NCI-H82 (cell line): ENCODE measurements around the gene POP4.

Experiments
- DNase-seq: peaks from one replicate; lab custom pipeline; 2025; lab: John Stamatoyannopoulos, UW

POP4 gene

DNA sequence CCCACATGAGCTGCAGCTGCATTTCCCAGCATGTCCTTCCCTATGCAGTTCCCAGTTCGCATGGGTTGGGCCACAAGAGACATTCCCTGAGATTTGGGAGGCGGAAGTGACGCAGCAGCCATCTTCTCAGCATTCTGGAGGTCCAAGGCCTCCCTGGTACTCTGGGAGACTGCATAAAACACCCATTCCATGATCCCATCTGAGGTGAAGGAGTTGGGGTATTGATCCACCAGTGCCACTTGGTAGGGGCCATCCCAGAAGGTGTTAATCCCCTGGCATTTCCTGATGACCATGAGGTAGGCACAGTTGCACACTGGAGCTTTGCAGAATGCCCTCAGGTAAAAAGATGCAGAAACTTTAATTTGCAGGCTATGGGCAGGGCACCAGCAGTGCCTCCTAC, 25.4 kb downstream of the POP4 start:
- DNase-seq: no peak

DNA sequence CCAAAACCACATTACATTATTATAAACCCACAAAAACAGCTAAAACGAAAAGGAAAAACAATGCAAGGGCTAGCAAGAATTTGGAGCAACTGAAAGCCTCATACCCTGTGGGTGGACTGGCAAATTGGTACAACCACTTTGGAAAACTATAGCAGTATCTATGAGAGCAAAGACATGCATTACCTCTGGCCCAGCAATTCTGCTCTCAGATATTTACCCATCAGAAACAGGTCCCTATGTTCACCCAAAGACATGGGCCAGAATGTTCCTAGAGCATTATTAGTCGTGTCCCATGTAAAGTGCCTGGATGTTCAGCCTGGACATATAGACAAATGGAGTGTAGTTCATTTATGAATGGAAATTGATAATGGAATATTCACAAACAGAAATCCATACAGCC, 27.9 kb downstream of the POP4 start:
- DNase-seq: no peak

DNA sequence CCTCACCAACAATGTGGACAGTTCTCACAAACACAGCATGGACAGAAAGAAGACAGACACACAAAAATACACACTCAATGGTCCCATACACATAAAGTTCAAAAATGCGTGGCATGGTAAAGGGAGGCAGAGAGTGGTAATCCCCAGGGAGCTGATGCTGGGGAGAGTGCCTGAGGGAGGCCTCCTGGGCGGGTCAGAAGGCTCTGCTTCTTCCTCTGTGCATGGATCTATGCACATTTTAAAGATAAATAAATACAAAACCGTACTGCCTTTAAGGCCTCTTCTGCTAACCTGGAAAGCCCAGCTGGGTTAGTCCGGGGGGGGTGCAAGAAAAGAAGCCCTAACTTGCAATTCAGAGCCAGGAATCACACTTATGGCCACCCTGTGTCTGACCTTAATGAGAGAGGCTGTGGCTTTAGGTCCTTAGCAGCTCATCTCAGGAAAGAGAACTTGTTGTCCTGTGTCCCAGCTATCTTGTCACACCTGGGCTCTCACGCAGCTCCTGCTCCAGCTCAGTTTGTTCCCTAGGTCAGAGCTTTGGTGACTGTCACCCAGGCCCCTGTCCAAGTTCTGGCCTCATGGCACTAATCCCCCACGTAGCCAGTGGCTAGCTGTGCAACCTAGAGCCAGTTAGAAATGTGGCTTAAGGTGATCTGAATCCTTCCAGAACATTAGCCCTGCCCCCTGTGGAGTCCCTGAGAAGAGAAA, 28.5 kb downstream of the POP4 start:
- DNase-seq: no peak

DNA sequence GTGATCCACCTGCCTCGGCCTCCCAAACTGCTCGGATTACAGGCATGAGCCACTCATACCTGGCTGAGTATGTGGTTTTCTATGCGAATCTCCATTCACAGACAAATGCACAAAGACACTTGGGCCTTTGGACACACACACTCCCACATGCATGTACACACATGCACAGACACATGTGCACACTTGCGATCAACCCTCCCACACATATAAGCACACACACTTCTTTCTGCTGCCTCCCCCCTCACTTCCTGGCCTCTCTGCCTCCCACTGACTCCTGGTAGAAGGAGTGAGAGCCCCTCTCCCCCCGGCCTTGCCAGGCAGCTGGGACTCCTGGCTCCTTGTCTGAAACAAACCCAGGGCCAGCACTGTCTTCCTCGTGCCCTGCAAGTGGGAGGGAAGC, 29.9 kb downstream of the POP4 start:
- DNase-seq: no peak

DNA sequence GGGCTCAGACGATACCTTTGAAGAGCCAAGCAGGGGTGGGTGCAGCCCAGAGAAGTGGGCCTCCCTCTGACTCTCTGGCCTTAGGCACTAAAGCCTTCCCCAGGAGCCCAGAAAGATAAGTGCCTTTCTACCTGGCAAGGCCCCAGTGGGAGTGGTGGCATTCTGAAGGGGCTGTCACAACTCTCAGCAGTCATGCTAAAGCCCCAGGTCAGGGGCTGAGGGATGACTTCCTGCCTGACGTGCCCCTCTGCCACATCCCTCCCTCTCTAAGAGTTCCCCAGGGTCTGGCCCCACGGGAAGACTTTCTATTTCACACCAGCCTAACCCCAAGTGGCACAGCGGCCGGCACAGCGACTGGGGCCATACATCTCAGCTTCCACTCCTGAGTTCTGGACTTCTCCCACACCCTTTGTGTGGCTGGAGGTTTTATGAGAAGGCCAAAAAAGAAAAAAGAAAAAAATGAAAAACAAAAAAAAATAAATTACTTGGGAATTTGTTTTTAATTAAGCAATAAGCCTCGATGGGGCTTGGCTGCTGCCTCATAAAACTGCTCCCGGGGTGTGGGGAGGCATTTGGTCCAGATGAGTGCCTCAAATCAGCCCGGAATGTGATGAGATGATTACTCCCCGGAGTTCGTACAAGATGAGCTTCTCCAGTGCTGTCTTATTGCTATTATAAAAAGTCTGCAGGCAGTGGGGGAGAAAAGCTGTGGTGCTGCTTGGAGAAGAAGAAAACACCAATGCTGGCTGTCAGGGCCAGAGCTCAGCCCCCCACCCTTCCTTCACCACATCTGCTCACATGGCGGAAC, 30.7 kb downstream of the POP4 start:
- DNase-seq: no peak

DNA sequence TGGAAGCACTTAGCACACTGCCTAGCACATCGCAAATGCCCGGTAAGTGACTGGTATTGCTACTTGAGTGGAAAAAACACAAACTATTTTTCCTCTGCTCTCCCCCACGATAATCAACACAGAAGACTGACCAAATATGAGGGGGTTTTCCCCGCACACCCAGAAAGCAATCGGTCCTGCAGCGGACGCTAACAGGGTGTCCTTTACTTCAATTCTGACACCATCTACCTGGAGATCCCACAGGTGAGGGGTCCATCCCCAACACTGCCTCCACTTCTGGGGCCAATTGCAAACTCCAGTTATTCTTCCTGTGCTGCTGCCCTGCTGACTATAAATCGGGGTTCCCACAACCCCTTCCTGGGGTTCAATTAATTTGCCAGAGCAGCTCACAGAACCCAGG, 33.0 kb downstream of the POP4 start:
- no peak for DNase-seq

DNA sequence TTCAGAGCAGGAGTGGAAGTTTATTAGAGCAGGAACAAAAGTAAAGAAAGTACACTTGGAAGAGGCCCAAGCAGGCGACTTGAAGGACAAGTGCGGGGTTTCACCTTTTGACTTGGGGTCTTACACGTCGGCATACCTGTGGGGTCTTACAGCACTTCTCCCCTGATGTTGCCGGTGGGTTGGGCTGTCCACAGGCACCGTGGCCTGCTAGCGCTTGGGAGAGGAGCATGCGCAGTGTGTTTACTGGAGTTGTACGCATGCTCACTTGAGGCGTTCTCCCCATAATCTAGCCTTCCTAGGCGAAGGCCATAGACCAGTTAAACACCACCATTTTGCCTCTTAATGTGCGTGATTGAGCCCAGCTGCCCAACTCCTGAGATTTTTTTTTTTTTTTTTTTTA, 34.1 kb downstream of the POP4 start:
- no peak for DNase-seq

DNA sequence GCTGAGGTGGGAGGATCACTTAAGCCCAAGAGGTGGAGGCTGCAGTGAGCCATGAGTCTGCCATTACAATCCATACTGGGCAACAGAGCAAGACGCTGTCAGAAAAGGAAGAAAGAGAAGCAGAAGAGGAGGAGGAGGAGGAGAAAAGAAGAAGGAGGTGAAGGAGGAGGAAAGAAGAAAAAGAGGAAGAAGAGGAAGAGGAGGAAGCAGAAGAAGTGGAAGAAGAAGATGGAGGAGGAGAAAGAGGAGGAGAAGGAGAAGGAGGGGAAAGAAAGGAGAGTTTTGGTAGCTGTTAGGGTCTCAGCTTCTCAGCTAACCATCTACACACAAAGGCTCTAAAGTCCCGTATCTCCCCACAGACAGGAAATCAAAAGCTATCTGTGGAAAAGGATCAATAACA, 35.5 kb downstream of the POP4 start:
- no peak for DNase-seq

DNA sequence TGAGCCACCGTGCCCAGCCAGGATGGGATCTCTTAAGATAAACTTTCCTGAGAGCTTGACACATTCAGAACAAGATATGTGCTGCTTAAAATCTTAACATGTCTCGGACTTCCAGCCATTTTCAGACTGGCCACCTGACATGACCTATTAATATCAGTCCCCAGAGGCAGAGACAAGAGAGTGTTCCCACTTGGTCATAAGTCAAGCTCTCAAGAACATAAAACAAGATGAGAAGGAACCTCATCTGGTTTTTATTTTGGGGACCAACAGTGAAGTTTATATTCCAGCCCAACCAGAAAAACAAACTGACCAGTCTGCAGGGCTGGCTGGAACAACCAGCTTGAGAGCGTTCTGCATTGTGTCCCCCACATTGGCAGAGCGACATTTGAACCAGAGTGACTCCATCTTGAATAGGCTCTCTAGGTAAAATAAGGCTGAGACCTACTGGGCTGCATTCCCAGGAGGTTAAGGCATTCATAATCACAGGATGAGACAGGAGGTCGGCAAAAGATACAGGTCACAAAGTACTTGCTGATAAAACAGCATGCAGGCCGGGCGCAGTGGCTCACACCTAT, 37.4 kb downstream of the POP4 start:
- DNase-seq: no peak

- no peak for DNase-seq
Observed at GRCh38 chr19:29644210-29644609, 38.1 kb downstream of the POP4 start.

- no peak for DNase-seq
Observed at GRCh38 chr19:29645491-29645867, 39.4 kb downstream of the POP4 start.

- DNase-seq: no peak
Observed at GRCh38 chr19:29645911-29646310, 39.8 kb downstream of the POP4 start.

DNA sequence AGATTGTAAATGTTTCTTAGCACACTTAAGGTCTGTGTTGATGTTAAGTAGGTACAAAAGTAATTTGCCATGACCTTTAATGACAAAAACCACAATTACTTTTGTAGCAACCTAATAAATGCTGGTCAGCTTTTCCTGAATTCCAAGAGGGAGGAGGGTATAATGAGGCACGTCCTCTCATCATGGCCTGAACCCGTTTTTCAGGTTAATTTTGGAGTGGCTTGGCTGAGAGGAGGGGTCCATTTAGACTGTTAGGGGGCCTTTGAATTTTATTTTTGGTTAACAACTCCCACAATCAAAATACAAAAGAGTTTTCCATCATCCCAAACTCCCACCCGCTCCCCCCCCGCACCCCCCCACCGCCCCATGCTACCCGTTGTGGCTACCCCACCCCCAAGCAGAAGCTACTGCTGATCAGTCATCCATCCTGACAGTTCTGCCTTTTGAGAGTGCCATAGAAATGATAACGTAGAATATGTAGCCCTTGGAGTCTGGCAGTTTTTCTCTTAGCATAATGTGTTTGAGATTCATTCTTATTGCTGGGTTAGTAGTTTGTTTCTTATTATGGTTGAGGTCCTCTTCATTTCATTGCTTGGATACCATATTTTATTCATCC, 44.8 kb downstream of the POP4 start:
- no peak for DNase-seq

DNA sequence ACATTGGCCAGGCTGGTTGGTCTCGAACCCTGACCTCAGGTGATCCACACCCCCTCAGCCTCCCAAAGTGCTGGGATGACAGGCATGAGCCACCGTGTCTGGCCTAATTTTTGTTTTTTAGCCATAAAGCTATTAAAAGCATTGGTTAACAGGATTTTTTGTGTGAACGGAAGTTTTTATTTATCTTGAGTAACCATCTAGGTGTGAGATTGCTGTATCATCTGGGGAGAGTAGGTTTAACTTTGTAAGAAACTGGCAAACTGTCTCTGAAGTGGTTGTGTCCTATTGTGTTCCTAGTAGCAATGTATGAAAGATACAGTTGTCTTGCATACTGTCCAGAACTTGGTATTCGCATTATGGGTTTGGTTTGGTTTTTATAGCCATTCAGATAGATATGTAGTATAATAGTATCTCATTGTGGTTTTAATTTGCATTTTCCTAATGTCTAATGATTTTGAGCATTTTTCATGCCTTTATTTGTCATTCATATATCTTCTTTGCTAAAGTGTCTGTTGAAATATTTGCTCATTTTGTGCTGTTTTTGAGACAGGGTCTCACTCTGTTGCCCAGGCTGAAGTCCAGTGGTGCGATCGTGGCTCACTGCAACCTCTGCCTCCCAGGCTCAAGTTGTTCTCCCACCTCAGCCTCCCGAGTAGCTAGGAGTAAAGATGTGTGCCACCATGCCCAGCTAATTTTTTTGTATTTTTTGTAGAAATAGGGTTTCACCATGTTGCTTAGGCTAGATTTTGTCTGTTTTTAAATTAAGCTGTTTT, 45.7 kb downstream of the POP4 start:
- DNase-seq: no peak

DNA sequence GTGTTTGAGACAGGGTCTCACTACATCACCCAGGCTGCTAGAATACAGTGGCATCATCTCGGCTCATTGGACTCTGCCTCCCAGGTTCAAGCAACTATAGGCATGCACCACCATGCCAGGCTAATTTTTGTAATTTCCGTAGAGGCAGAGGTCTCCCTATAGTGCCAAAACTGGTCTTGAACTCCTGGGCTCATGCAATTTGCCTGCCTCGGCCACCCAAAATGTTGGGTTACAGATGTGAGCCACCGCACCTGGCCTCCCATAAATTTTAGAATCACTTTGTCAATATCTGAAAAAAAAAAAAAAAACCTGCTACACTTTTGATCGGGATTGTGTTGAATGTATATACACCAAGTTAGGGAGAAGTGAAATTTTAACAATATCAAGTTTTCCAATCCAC, 47.3 kb downstream of the POP4 start:
- no peak for DNase-seq

- no peak for DNase-seq
Observed at GRCh38 chr19:29655648-29656335, 49.7 kb downstream of the POP4 start.

GRCh38 chr19:29658221-29658991, 52.3 kb downstream of the POP4 start:
- no peak for DNase-seq

- DNase-seq: no peak
Observed at GRCh38 chr19:29660835-29661234, 54.8 kb downstream of the POP4 start.

DNA sequence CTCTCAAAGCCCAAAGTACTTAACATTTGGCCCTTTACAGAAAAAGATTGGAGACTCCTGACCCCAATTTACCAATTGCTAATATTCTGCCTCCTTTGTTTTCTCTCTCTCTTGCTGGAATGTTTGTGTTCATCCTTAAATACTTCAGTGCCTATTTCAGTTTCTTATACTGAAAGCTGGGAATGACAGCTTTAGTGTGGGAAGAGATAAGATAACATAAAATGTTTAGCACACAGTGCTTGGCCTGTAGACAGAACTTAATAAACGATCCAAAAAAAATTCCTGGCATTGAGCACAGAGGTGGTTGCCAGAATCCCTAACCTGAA, 56.2 kb downstream of the POP4 start:
- DNase-seq: no peak

GRCh38 chr19:29662604-29663404, 56.7 kb downstream of the POP4 start:
- no peak for DNase-seq
